Hair follicular keratinocyte (primary cell): Measurements from ENCODE around the gene HSD17B14. TPM values are rescaled to one million over a fixed set of nuclear protein-coding genes. Genes with fewer than 3 reads are reported as not detected.

Experiments
- total RNA-seq: library from RNA; depleted of rRNA; stranded (reverse); fragments of >200 nt; gene quantifications from 2 replicates; pipeline ENCODE4 v1.2.3, GENCODE V29; 2015

HSD17B14 gene
- total RNA-seq: 0.23 and 1.2 TPM in 2 replicates

GRCh38 chr19:48836089-48837017 lies at the start of gene HSD17B14:
Gene HSD17B14 (minus strand): TSS chr19:48836491. CDS start chr19:48836411, 80 bp downstream.

GRCh38 chr19:48872182-48872883 lies 36.0 kb upstream of the HSD17B14 start, which contains the start of gene PPP1R15A:
Gene PPP1R15A (plus strand): TSS chr19:48872421. CDS start chr19:48873234, 813 bp downstream.

GRCh38 chr19:48868114-48868886 lies 32.0 kb upstream of the HSD17B14 start, which contains the start of gene PLEKHA4:
Gene PLEKHA4 (minus strand): TSS chr19:48868617. CDS start chr19:48867620, 997 bp downstream.

Other genes starting within 250 kb of the HSD17B14 start
- not detected in 2 replicates for gene SPACA4, start 229.7 kb downstream of the HSD17B14 start, total RNA-seq
- gene FAM83E, start 221.4 kb downstream of the HSD17B14 start, total RNA-seq: 0.08 and 0.23 TPM in 2 replicates
- gene RPL18, start 217.3 kb downstream of the HSD17B14 start, total RNA-seq: 2,779 and 2,974 TPM in 2 replicates
- gene SPHK2, start 217.0 kb downstream of the HSD17B14 start, total RNA-seq: 8.7 and 10.3 TPM in 2 replicates
- gene DBP, start 199.1 kb downstream of the HSD17B14 start, total RNA-seq: 3.0 and 10.3 TPM in 2 replicates
- gene CA11, start 190.3 kb downstream of the HSD17B14 start, total RNA-seq: 1.2 and 1.6 TPM in 2 replicates
- not detected in 2 replicates for gene NTN5, start 163.5 kb downstream of the HSD17B14 start, total RNA-seq
- gene FUT2, start 140.5 kb downstream of the HSD17B14 start, total RNA-seq: 1.4 and 4.8 TPM in 2 replicates
- 0.39 and 0.72 TPM in 2 replicates for gene MAMSTR, start 116.8 kb downstream of the HSD17B14 start, total RNA-seq
- gene RASIP1, start 95.9 kb downstream of the HSD17B14 start, total RNA-seq: 17.6 and 25.1 TPM in 2 replicates
- gene IZUMO1, start 89.6 kb downstream of the HSD17B14 start, total RNA-seq: 0.04 and 0.23 TPM in 2 replicates
- gene FUT1, start 83.8 kb downstream of the HSD17B14 start, total RNA-seq: 7.3 and 11.6 TPM in 2 replicates
- gene FGF21, start 81.0 kb downstream of the HSD17B14 start, total RNA-seq: not detected in 2 replicates
- 63.9 and 77.8 TPM in 2 replicates for gene BCAT2, start 25.5 kb downstream of the HSD17B14 start, total RNA-seq
- 7.4 and 11.0 TPM in 2 replicates for gene PLEKHA4, start 32.1 kb upstream of the HSD17B14 start, total RNA-seq
- 22.4 and 61.8 TPM in 2 replicates for gene PPP1R15A, start 35.9 kb upstream of the HSD17B14 start, total RNA-seq
- not detected in 2 replicates for gene TULP2, start 62.3 kb upstream of the HSD17B14 start, total RNA-seq
- gene NUCB1, start 63.8 kb upstream of the HSD17B14 start, total RNA-seq: 214 and 343 TPM in 2 replicates
- gene DHDH, start 97.2 kb upstream of the HSD17B14 start, total RNA-seq: 0.11 and 1.2 TPM in 2 replicates
- 92.1 and 106 TPM in 2 replicates for gene BAX, start 118.4 kb upstream of the HSD17B14 start, total RNA-seq
- 713 and 910 TPM in 2 replicates for gene FTL, start 128.8 kb upstream of the HSD17B14 start, total RNA-seq
- 46.7 and 54.8 TPM in 2 replicates for gene GYS1, start 156.8 kb upstream of the HSD17B14 start, total RNA-seq
- gene RUVBL2, start 157.4 kb upstream of the HSD17B14 start, total RNA-seq: 231 and 392 TPM in 2 replicates
- not detected in 2 replicates for gene LHB, start 180.6 kb upstream of the HSD17B14 start, total RNA-seq
- gene CGB3, start 187.8 kb upstream of the HSD17B14 start, total RNA-seq: not detected in 2 replicates
- 0.99 TPM in 1 of 2 replicates, not detected in the other for gene CGB2, start 195.4 kb upstream of the HSD17B14 start, total RNA-seq
- gene CGB1, start 200.4 kb upstream of the HSD17B14 start, total RNA-seq: not detected in 2 replicates
- not detected in 2 replicates for gene CGB5, start 207.4 kb upstream of the HSD17B14 start, total RNA-seq
- not detected in 2 replicates for gene CGB8, start 212.6 kb upstream of the HSD17B14 start, total RNA-seq
- gene CGB7, start 221.3 kb upstream of the HSD17B14 start, total RNA-seq: 0.30 and 8.4 TPM in 2 replicates
- 4.9 and 5.7 TPM in 2 replicates for gene NTF4, start 228.3 kb upstream of the HSD17B14 start, total RNA-seq
- not detected in 2 replicates for gene KCNA7, start 236.2 kb upstream of the HSD17B14 start, total RNA-seq
- gene SNRNP70, start 249.0 kb upstream of the HSD17B14 start, total RNA-seq: 114 and 271 TPM in 2 replicates